DOHH2 (cell line): ENCODE measurements around the gene TENT5A.

Source experiments
- H3F3A ChIP-seq: fragments of 200-600 bp; sonication (generic), shearing (Covaris generic); 2 replicates; pipeline ENCODE4 v1.6.0; 2016; ENCODE audit warnings: antibody characterized with exemption, mild to moderate bottlenecking; ENCODE audit not compliant: control insufficient read depth, insufficient read depth
- H3K27ac ChIP-seq: fragments of 200-600 bp; sonication (generic); 2 replicates; pipeline ENCODE4 v1.5.1; 2014; ENCODE audit warnings: low read depth, mild to moderate bottlenecking, low read length, moderate library complexity
- H3K27me3 ChIP-seq: fragments of 200-600 bp; sonication (generic); 2 replicates; pipeline ENCODE4 v1.6.1; 2014; ENCODE audit warnings: mild to moderate bottlenecking, low read length, mixed read lengths; ENCODE audit not compliant: control insufficient read depth
- H3K36me3 ChIP-seq: fragments of 200-600 bp; sonication (generic); 2 replicates; pipeline ENCODE4 v1.6.1; 2014; ENCODE audit warnings: mild to moderate bottlenecking, low read length, moderate library complexity, mixed read lengths; ENCODE audit not compliant: control insufficient read depth
- H3K4me1 ChIP-seq: fragments of 200-600 bp; sonication (generic); 2 replicates; pipeline ENCODE4 v1.6.1; 2014; ENCODE audit warnings: mild to moderate bottlenecking, low read length, mixed read lengths; ENCODE audit not compliant: control insufficient read depth
- H3K4me2 ChIP-seq: fragments of 200-600 bp; sonication (generic); 2 replicates; pipeline ENCODE4 v1.6.0; 2014; ENCODE audit warnings: mild to moderate bottlenecking, low read length, moderate library complexity
- H3K4me3 ChIP-seq: fragments of 200-600 bp; sonication (generic); 2 replicates; pipeline ENCODE4 v1.5.1; 2014; ENCODE audit warnings: mild to moderate bottlenecking, low read length, mixed read lengths
- H3K79me2 ChIP-seq: fragments of 200-600 bp; sonication (generic); 2 replicates; pipeline ENCODE4 v1.6.1; 2014; ENCODE audit warnings: mild to moderate bottlenecking, low read length, mixed read lengths; ENCODE audit not compliant: control insufficient read depth
- H3K9me2 ChIP-seq: fragments of 200-600 bp; sonication (generic); replicated peaks from 2 replicates; pipeline ENCODE4 v1.6.1; 2014; ENCODE audit warnings: mild to moderate bottlenecking, low read length, mixed read lengths; ENCODE audit not compliant: control insufficient read depth
- H3K9me3 ChIP-seq: fragments of 200-600 bp; sonication (generic); 2 replicates; pipeline ENCODE4 v1.6.1; 2014; ENCODE audit warnings: antibody characterized with exemption, low read length, mixed read lengths; ENCODE audit not compliant: control insufficient read depth, insufficient read depth
- H4K20me1 ChIP-seq: fragments of 200-600 bp; sonication (generic); 2 replicates; pipeline ENCODE4 v1.6.0; 2014; ENCODE audit warnings: low read depth, mild to moderate bottlenecking, antibody characterized with exemption, low read length, moderate library complexity; ENCODE audit not compliant: control insufficient read depth, insufficient read depth
- EZH2phosphoT487 ChIP-seq: fragments of 200-600 bp; sonication (generic); IDR thresholded peaks from 2 replicates; pipeline ENCODE4 v1.6.1; 2017; ENCODE audit warnings: borderline replicate concordance, mild to moderate bottlenecking, antibody characterized with exemption, low read length, moderate library complexity, mixed read lengths
- TF ChIP-seq, protein P1 (sequence below): fragments of 200-600 bp; sonication (generic); IDR thresholded peaks from one replicate; pipeline ENCODE4 v1.5.1; 2014; ENCODE audit warnings: antibody characterized with exemption, mild to moderate bottlenecking, low read depth, low read length; ENCODE audit not compliant: poor library complexity, severe bottlenecking

The TENT5A gene

DNA sequence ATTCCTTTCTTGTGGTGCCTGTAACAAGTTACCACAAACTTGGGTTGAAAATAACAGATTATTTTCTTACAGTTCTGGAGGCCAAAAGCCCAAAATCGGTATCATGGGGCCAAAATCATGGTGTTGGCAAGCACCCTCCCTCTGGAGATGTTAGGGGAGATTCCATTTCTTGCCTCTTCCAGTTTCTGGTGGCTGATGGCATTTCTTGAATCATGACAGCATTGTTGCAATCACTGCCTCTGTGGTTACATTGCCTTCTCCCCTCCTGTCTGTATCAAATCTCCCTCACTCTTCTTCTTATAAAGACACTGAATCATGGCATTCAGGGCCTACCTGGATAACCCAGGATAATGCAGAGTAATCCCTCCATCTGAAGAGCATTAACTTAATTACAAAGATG is 17.9 kb upstream of the TENT5A start:
- H3K27ac ChIP-seq = no peak overlapping the region
- H3F3A ChIP-seq = no peaks in the 10 kb centered on the region
- no peaks in the 10 kb centered on the region for H3K9me2 ChIP-seq
- no peaks in the 10 kb centered on the region for H3K36me3 ChIP-seq
- H3K4me3 ChIP-seq = no peak overlapping the region
- TF ChIP-seq, protein P1, sequence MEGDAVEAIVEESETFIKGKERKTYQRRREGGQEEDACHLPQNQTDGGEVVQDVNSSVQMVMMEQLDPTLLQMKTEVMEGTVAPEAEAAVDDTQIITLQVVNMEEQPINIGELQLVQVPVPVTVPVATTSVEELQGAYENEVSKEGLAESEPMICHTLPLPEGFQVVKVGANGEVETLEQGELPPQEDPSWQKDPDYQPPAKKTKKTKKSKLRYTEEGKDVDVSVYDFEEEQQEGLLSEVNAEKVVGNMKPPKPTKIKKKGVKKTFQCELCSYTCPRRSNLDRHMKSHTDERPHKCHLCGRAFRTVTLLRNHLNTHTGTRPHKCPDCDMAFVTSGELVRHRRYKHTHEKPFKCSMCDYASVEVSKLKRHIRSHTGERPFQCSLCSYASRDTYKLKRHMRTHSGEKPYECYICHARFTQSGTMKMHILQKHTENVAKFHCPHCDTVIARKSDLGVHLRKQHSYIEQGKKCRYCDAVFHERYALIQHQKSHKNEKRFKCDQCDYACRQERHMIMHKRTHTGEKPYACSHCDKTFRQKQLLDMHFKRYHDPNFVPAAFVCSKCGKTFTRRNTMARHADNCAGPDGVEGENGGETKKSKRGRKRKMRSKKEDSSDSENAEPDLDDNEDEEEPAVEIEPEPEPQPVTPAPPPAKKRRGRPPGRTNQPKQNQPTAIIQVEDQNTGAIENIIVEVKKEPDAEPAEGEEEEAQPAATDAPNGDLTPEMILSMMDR = no peak
- TF ChIP-seq EZH2phosphoT487 = no peak
- H3K27me3 ChIP-seq = no peaks in the 10 kb centered on the region
- no peaks in the 10 kb centered on the region for H3K4me1 ChIP-seq
- no peaks in the 10 kb centered on the region for H4K20me1 ChIP-seq
- H3K9me3 ChIP-seq = no peaks in the 10 kb centered on the region
- no peak overlapping the region for H3K4me2 ChIP-seq
- no peaks in the 10 kb centered on the region for H3K79me2 ChIP-seq

DNA sequence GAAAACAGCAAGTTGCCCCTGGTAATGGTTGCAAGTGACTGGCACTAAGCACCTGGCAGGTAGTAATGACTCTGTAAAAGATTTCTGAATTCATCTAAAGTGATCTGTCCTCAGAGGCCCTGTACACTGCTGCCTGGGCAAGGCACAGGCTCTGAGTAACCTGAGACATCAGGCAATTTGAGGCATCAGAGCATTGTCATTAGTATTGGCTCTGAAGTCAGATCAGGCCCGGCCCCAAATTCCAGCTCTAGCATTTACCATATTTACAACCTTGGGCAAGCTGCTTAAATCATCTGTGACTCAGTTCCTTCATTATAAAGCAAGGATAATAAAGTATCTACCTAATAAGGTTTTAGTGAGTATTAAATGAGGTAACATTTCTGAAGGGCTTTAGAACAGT is 17.3 kb upstream of the TENT5A start:
- no peaks in the 10 kb centered on the region for H3K79me2 ChIP-seq
- no peak overlapping the region for H3K27ac ChIP-seq
- no peaks in the 10 kb centered on the region for H3K9me2 ChIP-seq
- H3K4me3 ChIP-seq = no peak overlapping the region
- no peaks in the 10 kb centered on the region for H3F3A ChIP-seq
- H3K27me3 ChIP-seq = no peaks in the 10 kb centered on the region
- no peak overlapping the region for H3K4me2 ChIP-seq
- no peaks in the 10 kb centered on the region for H3K36me3 ChIP-seq
- no peaks in the 10 kb centered on the region for H3K4me1 ChIP-seq
- no peaks in the 10 kb centered on the region for H4K20me1 ChIP-seq
- TF ChIP-seq EZH2phosphoT487 = no peak
- TF ChIP-seq, protein P1 = no peak
- no peaks in the 10 kb centered on the region for H3K9me3 ChIP-seq

DNA sequence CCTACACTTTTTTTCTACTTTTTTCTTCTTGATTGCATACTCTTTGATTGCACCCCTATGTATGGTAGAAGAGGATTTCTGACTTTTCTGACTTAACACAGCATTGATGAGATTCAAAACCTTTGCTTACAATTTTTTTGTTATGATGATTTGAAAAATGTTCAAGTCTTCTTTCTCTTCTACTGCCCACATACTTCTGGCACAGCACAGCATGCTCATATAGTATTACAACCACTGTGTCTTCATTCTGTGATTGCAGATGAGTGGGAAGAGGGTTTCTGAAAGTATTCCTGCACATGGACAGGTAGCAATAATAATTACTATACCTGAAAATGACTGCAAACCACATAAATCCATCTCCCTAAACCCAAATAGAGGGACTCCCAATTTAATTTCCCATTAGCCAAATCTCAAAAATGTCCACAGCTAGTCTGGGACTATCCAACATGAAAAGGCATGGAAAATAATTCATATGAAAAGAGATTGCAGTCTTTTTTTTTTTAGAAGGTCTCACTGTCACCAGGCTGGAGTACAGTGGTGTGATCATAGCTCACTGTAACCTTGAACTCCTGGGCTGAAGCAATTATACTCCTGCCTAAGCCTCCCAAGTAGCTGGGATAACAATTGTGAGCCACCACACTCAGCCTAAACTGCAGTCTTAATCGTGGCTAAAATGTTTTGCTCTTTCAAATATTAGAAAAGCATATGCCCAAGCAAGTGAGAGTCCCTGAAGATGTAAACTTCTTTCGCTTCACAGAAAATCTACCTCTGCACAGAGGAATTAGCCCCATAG is 15.9 kb upstream of the TENT5A start:
- H3K9me3 ChIP-seq = no peaks in the 10 kb centered on the region
- H3K9me2 ChIP-seq = no peaks in the 10 kb centered on the region
- no peaks in the 10 kb centered on the region for H3F3A ChIP-seq
- no peaks in the 10 kb centered on the region for H3K79me2 ChIP-seq
- H3K36me3 ChIP-seq = no peaks in the 10 kb centered on the region
- TF ChIP-seq EZH2phosphoT487 = no peak
- TF ChIP-seq, protein P1 = no peak
- no peak overlapping the region for H3K4me3 ChIP-seq
- no peaks in the 10 kb centered on the region for H3K27me3 ChIP-seq
- no peaks in the 10 kb centered on the region for H4K20me1 ChIP-seq
- no peak overlapping the region for H3K4me2 ChIP-seq
- no peak overlapping the region for H3K27ac ChIP-seq
- H3K4me1 ChIP-seq = no peaks in the 10 kb centered on the region
